HepG2 (cell line): ENCODE data around the gene ZNRF3. TPM values are rescaled to one million over a fixed set of nuclear protein-coding genes. Genes with fewer than 3 reads are reported as not detected.

Source experiments
- AHR ChIP-seq: IDR thresholded peaks from 2 replicates; pipeline ENCODE4 v1.6.1; 2018; ENCODE audit warnings: missing genetic modification reagents, missing compliant biosample characterization
- ARNTL ChIP-seq: sonication (generic); formaldehyde crosslinking; IDR thresholded peaks from 2 replicates; pipeline ENCODE4 v1.4.0; 2020; ENCODE audit warnings: mild to moderate bottlenecking, missing genetic modification reagents
- ATF2 ChIP-seq: sonication (generic); formaldehyde crosslinking; IDR thresholded peaks from 2 replicates; pipeline ENCODE4 v1.4.0; 2020; ENCODE audit warnings: missing genetic modification reagents
- ATRX ChIP-seq: sonication (generic); formaldehyde crosslinking; IDR thresholded peaks from 2 replicates; pipeline ENCODE4 v1.4.0; 2020; ENCODE audit warnings: missing genetic modification reagents, borderline replicate concordance
- DDIT3 ChIP-seq: sonication (generic); formaldehyde crosslinking; IDR thresholded peaks from 2 replicates; pipeline ENCODE4 v1.4.0; 2020; ENCODE audit warnings: mild to moderate bottlenecking, missing genetic modification reagents
- DNMT3B ChIP-seq: conservative IDR thresholded peaks from 2 replicates; pipeline ENCODE4 v1.6.1; 2016; ENCODE audit warnings: missing biosample characterization, control low read depth
- GATAD1 ChIP-seq: IDR thresholded peaks from 2 replicates; pipeline ENCODE4 v1.6.1; 2016; ENCODE audit warnings: missing genetic modification reagents, missing compliant biosample characterization
- GTF2F1 ChIP-seq: fragments of 150-350 bp; IDR thresholded peaks from 2 replicates; pipeline ENCODE4 v1.6.1; 2014; ENCODE audit warnings: low read length
- HES4 ChIP-seq: sonication (generic); formaldehyde crosslinking; IDR thresholded peaks from 2 replicates; pipeline ENCODE4 v1.9.0; 2021; ENCODE audit warnings: mild to moderate bottlenecking, missing genetic modification reagents, borderline replicate concordance
- KLF6 ChIP-seq: IDR thresholded peaks from 2 replicates; pipeline ENCODE4 v1.8.0; 2016; ENCODE audit warnings: missing biosample characterization, missing genetic modification reagents
- MAZ ChIP-seq, 2 experiments: sonication (generic) in 1 of 2; formaldehyde crosslinking in 1 of 2; IDR thresholded peaks; 2 replicates each; pipeline versions ENCODE4 v1.5.0 to v1.6.1; 2012 to 2020; ENCODE audit warnings: low read depth in 2 of 2, mild to moderate bottlenecking in 2 of 2, borderline replicate concordance in 1 of 2, improper control_type of control experiment in 1 of 2, low read length in 1 of 2, missing genetic modification reagents in 1 of 2, moderate library complexity in 1 of 2
- POLR2AphosphoS5 ChIP-seq: IDR thresholded peaks from 2 replicates; pipeline ENCODE4 v1.6.1; 2012; ENCODE audit warnings: low read depth, low read length
- RFXAP ChIP-seq: sonication (generic); formaldehyde crosslinking; IDR thresholded peaks from 2 replicates; pipeline ENCODE4 v1.4.0; 2020; ENCODE audit warnings: missing genetic modification reagents, borderline replicate concordance
- SIX4 ChIP-seq: sonication (generic); formaldehyde crosslinking; IDR thresholded peaks from 2 replicates; pipeline ENCODE4 v1.4.0; 2020; ENCODE audit warnings: missing genetic modification reagents
- SNRNP70 ChIP-seq: fragments of 200-400 bp; formaldehyde crosslinking; IDR thresholded peaks from 2 replicates; pipeline ENCODE4 v1.6.1; 2017; ENCODE audit warnings: mild to moderate bottlenecking, low read depth, low read length, moderate library complexity
- TBX3 ChIP-seq: fragments of 450-650 bp; IDR thresholded peaks from 2 replicates; pipeline ENCODE4 v1.6.1; 2017; ENCODE audit warnings: antibody characterized with exemption, mild to moderate bottlenecking, inconsistent platforms, borderline replicate concordance
- TERF1 ChIP-seq: sonication (generic); formaldehyde crosslinking; IDR thresholded peaks from 2 replicates; pipeline ENCODE4 v1.8.0; 2022; ENCODE audit warnings: mild to moderate bottlenecking, missing genetic modification reagents, moderate library complexity
- TFAP4 ChIP-seq: sonication (generic); IDR thresholded peaks from 2 replicates; pipeline ENCODE4 v1.6.1; 2016; ENCODE audit warnings: low read depth, borderline replicate concordance
- ZBTB10 ChIP-seq: sonication (generic); formaldehyde crosslinking; IDR thresholded peaks from 2 replicates; pipeline ENCODE4 v1.4.0; 2020; ENCODE audit warnings: missing genetic modification reagents, borderline replicate concordance
- ZBTB14 ChIP-seq: sonication (generic); formaldehyde crosslinking; IDR thresholded peaks from 2 replicates; pipeline ENCODE4 v1.4.0; 2020; ENCODE audit warnings: missing genetic modification reagents
- ZNF121 ChIP-seq: sonication (generic); formaldehyde crosslinking; IDR thresholded peaks from 2 replicates; pipeline ENCODE4 v1.5.0; 2020; ENCODE audit warnings: mild to moderate bottlenecking, missing genetic modification reagents
- ZNF30 ChIP-seq: sonication (generic); formaldehyde crosslinking; IDR thresholded peaks from 2 replicates; pipeline ENCODE4 v1.5.0; 2020; ENCODE audit warnings: mild to moderate bottlenecking, missing genetic modification reagents
- ZNF629 ChIP-seq: sonication (generic); formaldehyde crosslinking; conservative IDR thresholded peaks from 2 replicates; pipeline ENCODE4 v1.5.0; 2020; ENCODE audit warnings: missing genetic modification reagents
- ZSCAN9 ChIP-seq: IDR thresholded peaks from 2 replicates; pipeline ENCODE4 v1.6.1; 2016; ENCODE audit warnings: borderline replicate concordance
- polyA plus RNA-seq, 8 experiments: library from polyadenylated mRNA; depleted of rRNA in 3 of 8; stranded (reverse) in 7 of 8; unstranded in 1 of 8; fragments of >200 nt; fragmentation: Illumina TruSeq in 4 of 8; extraction: Trizol in 4 of 8; gene quantifications; 2 replicates each; pipeline versions ENCODE4 v1.2.1 to v1.2.3, GENCODE V29; 2011 to 2016; ENCODE audit warnings: low read depth in 4 of 8, missing spikeins in 1 of 8, mixed read lengths in 1 of 8; ENCODE audit not compliant: insufficient read depth in 1 of 8
- total RNA-seq, 5 experiments: library from RNA; depleted of rRNA; stranded (reverse); fragments of >200 nt; fragmentation: Illumina TruSeq; extraction: Trizol; gene quantifications; 2 replicates each; pipeline ENCODE4 v1.2.3, GENCODE V29; 2016; ENCODE audit warnings: low read depth in 1 of 5

ZNRF3 gene
- total and polyA plus RNA-seq, 2 of the 13 experiments (the other 11 are each of a cell fraction or from before 2014, with no cell fraction given), result 20.3 to 36.7 TPM

GRCh38 chr22:29044657-29045176, 161.3 kb downstream of the ZNRF3 start (continued):
- no peak for TF ChIP-seq ZNF30
- TF ChIP-seq MAZ (IDR thresholded peaks at IDR 0.05; ENCODE audit: borderline replicate concordance, low read depth, low read length), result no peak
- no peak for TF ChIP-seq MAZ (CRISPR knock-in tag; IDR thresholded peaks at IDR 0.05; ENCODE audit: low read depth)
- no peak for TF ChIP-seq SNRNP70
- TF ChIP-seq ZSCAN9 (CRISPR knock-in tag), result no peak
- TF ChIP-seq KLF6 (CRISPR knock-in tag), result no peak
- no peak for TF ChIP-seq TERF1 (CRISPR knock-in tag)
- no peak for TF ChIP-seq SIX4 (CRISPR knock-in tag)
- no peak for TF ChIP-seq ATRX (CRISPR knock-in tag)
- no peak for TF ChIP-seq DDIT3 (CRISPR knock-in tag)
- no peak for TF ChIP-seq ZNF121
- no peak for TF ChIP-seq ZBTB10 (CRISPR knock-in tag)
- no peak for TF ChIP-seq HES4 (CRISPR knock-in tag)
- no peak for TF ChIP-seq GTF2F1
- TF ChIP-seq TBX3, result no peak
- TF ChIP-seq TFAP4, result peak; percentile 78; the same call in 1 of the 2 replicates
- TF ChIP-seq AHR (CRISPR knock-in tag), result no peak
- TF ChIP-seq DNMT3B (CRISPR knock-in tag), result no peak
- TF ChIP-seq ATF2 (CRISPR knock-in tag), result no peak
- no peak for TF ChIP-seq GATAD1 (CRISPR knock-in tag)
- TF ChIP-seq POLR2AphosphoS5, result no peak
- 0 out of 2 replicates have a peak, but pooled peaks have one; percentile 13 for TF ChIP-seq ZNF629 (CRISPR knock-in tag)
- TF ChIP-seq ZBTB14 (CRISPR knock-in tag), result no peak
- no peak for TF ChIP-seq RFXAP (CRISPR knock-in tag)
- no peak for TF ChIP-seq ARNTL
